ENCODE measurements around the gene LRRC58.

DNA sequence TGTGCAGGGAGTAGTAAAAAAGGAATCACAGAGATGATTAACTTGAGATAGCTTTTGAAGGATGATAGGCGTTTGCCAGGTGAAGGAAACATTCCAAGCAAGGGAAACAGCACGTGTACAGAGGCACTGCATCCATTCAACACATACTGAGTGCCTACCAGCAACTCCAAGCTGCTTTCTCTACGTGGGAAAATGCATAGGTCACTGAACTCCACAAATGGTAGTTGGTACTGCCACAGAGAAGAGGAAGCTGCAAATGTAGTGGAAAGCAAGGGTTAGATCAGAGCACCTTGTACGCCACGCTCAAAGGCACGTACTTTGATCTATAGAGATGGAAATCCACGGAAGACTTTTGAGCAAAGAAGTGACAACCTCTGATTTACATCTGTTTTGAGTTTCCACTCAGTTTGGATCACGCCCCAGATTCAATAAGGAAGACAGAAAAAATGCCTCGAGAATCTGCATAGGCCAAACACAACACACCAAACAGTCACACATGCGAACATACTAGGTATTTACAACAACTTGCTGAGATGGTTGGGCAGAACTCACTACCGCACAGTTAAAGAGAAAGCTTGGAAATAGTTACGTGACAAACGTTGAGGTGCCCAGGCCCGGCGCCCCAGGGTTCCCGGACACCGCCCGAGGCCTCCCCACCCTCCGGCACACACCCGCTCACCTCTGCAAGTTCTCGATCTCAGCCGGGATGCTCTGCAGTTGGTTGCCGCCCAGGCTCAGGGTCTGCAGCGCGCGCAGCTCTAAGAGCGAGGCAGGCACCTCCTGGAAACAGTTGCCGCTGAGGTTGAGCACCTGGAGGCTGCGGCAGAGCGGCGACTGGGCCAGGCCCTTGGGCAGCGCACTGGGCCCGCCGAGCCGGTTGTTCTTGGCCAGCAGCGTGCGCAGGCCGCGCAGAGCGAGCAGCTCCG, 826 bp downstream of the LRRC58 start:
- TF ChIP-seq CTCF (IDR thresholded peaks at IDR 0.05) (no peak), POLR2A (IDR thresholded peaks at IDR 0.05) (no peak)

All from right lobe of liver (tissue), 4 donors.